Lung (tissue), 12 donors: ENCODE data around the gene FHDC1. TPM values are rescaled to one million over a fixed set of nuclear protein-coding genes. Genes with fewer than 3 reads are reported as not detected.

Experiments used
- ATAC-seq: fragments of 200-7000 bp; cut with Tn5 transposase; one replicate; pipeline ENCODE4 v1.9.1; 2020; ENCODE audit warnings: moderate number of reproducible peaks; ENCODE audit not compliant: insufficient read depth, low FRiP score
- DNase-seq, 3 donors: peaks; one replicate each; pipeline ENCODE4 v3.0.0-alpha.2; 2013 to 2017
- H3K27ac ChIP-seq, 2 donors: one replicate each; pipeline ENCODE4 v1.5.1; 2013; ENCODE audit warnings: mild to moderate bottlenecking in 2 of 2, moderate library complexity in 2 of 2, control low read depth in 1 of 2, inconsistent platforms in 1 of 2, low read depth in 1 of 2, low read length in 1 of 2
- H3K27me3 ChIP-seq, 3 donors: one replicate each; pipeline ENCODE4 v1.5.1; 2013; ENCODE audit warnings: low read length in 2 of 3; ENCODE audit not compliant: control insufficient read depth in 3 of 3, insufficient read depth in 3 of 3
- H3K36me3 ChIP-seq, 4 donors: one replicate each; pipeline ENCODE4 v1.5.1; 2013; ENCODE audit warnings: low read length in 4 of 4, mild to moderate bottlenecking in 1 of 4, moderate library complexity in 1 of 4; ENCODE audit not compliant: control insufficient read depth in 4 of 4, insufficient read depth in 4 of 4
- H3K4me1 ChIP-seq, 5 donors: one replicate each; pipeline ENCODE4 v1.5.1; 2013; ENCODE audit warnings: low read length in 5 of 5, mild to moderate bottlenecking in 2 of 5, moderate library complexity in 1 of 5; ENCODE audit not compliant: control insufficient read depth in 5 of 5, insufficient read depth in 5 of 5
- H3K4me3 ChIP-seq: one replicate; pipeline ENCODE4 v1.5.1; 2013; ENCODE audit warnings: mild to moderate bottlenecking, control low read depth, moderate library complexity
- H3K9ac ChIP-seq, 2 donors: one replicate each; pipeline ENCODE4 v1.5.1; 2013; ENCODE audit warnings: low read length in 2 of 2, control low read depth in 1 of 2; ENCODE audit not compliant: insufficient read depth in 1 of 2
- H3K9me3 ChIP-seq, 4 donors: one replicate each; pipeline ENCODE4 v1.5.1; 2013; ENCODE audit warnings: low read length in 3 of 4, mild to moderate bottlenecking in 1 of 4, moderate library complexity in 1 of 4; ENCODE audit not compliant: control insufficient read depth in 4 of 4, insufficient read depth in 3 of 4
- CTCF ChIP-seq: IDR thresholded peaks from 2 replicates; pipeline ENCODE4 v1.5.1; 2012; ENCODE audit warnings: mild to moderate bottlenecking; ENCODE audit errors: control extremely low read depth, extremely low read depth
- WGBS, 2 donors: extraction: QIAGEN DNeasy Blood & Tissue Kit; methylation state at CpG; one replicate each; pipeline ENCODE4 v1.1.7; 2013; 5-methylcytosine and 5-hydroxymethylcytosine counted together
- polyA plus RNA-seq, 2 donors: library from polyadenylated mRNA; stranded (reverse); fragments of 200-250 nt; gene quantifications; one replicate each; pipeline ENCODE4 v1.2.1, GENCODE V29; 2013
- total RNA-seq, 2 donors: library from RNA; depleted of rRNA in 1 of 2; stranded (reverse); fragments of >200 nt in 1 of 2; gene quantifications; one replicate each; pipeline ENCODE4 v1.2.1, GENCODE V29; 2014 to 2021
- donor health status: control.
- donor health status: control.
- donor health status: Bipolar disorder and iron deficiency.
- donor health status: healthy.
- donor health status: DM: yes; HTN: yes; CAD: no.

Gene FHDC1
- total and polyA plus RNA-seq, 4 donors = 4.3 to 27.2 (median 17.3) TPM

DNA sequence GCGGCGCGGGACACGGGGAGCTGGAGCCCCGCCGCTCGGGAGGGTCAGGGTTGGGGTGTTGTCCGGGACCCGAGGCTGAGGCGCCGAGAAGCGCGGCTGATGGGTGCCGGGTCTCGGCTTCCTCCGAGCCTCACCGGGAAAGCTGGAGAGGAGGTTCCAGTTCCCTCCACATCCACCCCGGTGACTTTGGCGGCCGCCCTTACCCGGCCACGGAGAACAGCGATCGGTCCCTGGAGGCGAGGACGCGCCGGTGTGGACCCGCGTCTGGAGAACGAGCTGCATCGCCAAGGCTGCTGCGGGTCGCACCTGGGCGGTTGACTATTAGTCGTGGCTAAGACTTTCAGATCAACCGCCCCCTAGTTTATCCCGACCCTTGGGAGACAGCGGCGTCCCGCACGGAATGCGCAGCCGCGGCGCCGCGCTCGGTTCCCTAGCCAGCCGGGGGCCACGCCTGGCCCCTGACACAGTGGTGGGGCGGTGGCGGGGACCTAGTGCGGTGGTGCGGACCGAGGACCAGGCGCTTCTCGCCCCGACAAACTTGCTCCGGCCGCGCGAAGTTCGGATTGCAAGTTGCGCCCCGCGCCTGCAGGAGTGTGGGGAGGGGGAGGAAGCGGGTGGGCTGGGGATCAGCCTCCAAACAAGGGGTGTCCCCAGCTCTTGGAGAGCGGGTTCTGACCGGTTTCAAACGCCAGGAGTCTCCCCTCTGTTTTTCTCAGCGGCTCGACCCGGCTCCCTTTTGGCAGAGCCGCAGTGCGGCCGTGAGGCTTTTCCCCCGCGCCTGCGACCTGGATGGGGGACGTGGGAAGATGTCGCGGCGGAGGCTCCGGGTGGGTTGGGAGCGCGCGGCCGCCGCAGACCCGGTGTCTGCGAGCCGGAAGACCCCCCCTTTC, 568 bp downstream of the FHDC1 start:
- no peak overlapping the region for H3K9ac ChIP-seq
- H3K9me3 ChIP-seq = no peaks in the 10 kb centered on the region
- TF ChIP-seq CTCF = no peak
- peaks cover 0 to 3% (median 0%) of the 10 kb centered on the region in 3 donors for H3K27me3 ChIP-seq
- DNase-seq = peak; percentile 54 to 57 (median 56)
- WGBS, 2 donors = 1% methylated on average over 87 to 93 of the region's 93 CpGs
- ATAC-seq = peak; percentile 8
- peak overlapping the region in 1 of 2 donors; percentile 81 for H3K27ac ChIP-seq
- H3K36me3 ChIP-seq = peaks cover 0 to 2% (median 0%) of the 10 kb centered on the region in 4 donors
- peaks cover 0 to 19% (median 4%) of the 10 kb centered on the region in 5 donors for H3K4me1 ChIP-seq
- peak overlapping the region; percentile 65 for H3K4me3 ChIP-seq

DNA sequence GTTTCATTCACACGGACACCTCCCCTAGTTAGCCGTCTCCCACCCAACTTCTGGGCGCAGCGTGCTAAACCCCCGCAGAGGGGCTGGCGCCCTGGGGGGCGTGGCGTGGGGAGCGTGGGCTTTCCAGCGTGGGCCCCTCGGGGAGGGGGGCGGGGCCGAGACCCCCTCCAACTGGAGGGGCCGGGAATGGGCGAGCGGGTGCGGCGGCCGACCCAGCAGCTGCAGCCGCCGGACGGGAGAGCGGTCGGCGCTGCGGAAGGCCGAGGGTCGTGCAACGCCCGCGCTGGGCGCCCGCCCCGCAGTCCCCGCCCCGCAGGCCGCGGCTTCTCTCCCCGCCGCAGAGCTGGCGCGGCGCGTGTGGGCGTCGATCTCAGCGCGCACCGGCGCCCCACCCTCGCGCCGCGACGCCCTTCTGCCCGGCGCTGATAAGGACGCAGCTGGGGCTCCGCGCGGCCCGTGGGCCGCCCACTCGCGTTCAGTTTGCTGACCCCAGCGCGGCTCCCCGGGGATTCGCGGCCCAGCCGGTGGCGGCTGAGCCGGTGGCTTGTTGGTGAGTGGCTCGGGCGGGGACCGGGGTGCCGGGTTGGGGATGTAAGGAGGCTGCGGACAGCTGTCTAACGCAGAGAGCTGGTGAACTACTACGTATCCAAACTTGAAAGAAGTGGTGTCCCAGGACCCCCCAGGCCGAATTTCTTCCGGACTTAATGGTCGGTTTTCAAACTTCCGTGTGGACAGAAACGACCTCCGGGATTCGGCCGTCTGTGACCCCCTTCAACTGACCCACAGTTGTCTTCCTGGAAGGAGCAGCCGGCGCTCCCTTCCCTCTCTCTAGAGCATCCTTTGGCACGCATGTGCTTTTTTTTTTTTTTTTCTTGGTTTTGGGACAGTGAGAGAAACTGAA, 1.5 kb downstream of the FHDC1 start:
- Histone ChIP-seq H3K27me3 (peaks cover 0 to 3% (median 0%) of the 10 kb centered on the region in 3 donors), H3K4me3 (peak overlapping the region; percentile 65), H3K27ac (peak overlapping the region in 1 of 2 donors; percentile 81), H3K9ac (peak overlapping the region in 1 of 2 donors; percentile 20), H3K9me3 (no peaks in the 10 kb centered on the region), H3K36me3 (peaks cover 0 to 4% (median 0%) of the 10 kb centered on the region in 4 donors), H3K4me1 (peaks cover 0 to 19% (median 4%) of the 10 kb centered on the region in 5 donors)
- DNase-seq = peak; percentile 59 to 70 (median 69)
- TF ChIP-seq CTCF = no peak
- 0 to 1% methylated on average over 57 to 91 of the region's 91 CpGs for WGBS, 2 donors
- peak; percentile 65 for ATAC-seq

DNA sequence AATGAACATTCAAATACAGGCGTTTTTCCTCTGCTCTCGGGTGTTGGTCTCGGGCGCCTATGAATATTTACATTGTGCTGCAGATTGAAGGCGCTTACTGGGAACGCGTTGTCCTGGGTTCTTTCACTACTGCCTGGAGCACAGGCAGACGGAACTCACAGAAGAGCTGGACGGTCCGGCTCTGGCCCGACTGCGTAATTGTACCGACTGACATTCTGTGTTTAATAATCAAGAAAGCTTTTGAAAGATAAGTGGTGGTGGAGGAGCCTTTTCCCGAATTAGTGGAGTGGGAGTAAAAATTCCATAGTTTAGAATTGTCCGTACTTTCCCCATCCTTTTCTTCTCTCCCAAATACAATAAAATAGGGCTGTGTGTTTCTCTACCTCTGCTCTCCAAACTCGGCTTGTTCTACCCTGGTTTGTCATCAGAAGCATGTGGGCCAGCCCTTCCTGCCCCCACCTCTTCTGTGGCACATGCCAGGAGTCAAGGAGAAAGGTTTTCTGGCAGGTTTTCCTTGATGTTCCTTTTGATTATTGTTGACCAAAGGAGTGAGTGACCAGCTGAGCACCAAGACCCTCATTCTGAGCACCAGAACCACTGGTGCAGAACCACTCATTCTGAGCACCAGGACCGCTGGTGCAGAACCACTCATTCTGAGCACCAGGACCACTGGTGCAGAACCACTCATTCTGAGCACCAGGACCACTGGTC, 2.3 kb downstream of the FHDC1 start:
- WGBS, 2 donors = 19 to 27% methylated on average over 17 of the region's 17 CpGs
- Histone ChIP-seq H3K9ac (peak overlapping the region in 1 of 2 donors; percentile 20), H3K27me3 (peaks cover 0 to 3% (median 0%) of the 10 kb centered on the region in 3 donors), H3K4me1 (peaks cover 0 to 19% (median 4%) of the 10 kb centered on the region in 5 donors), H3K36me3 (peaks cover 0 to 7% (median under 1%) of the 10 kb centered on the region in 4 donors), H3K9me3 (no peaks in the 10 kb centered on the region), H3K4me3 (peak overlapping the region; percentile 65), H3K27ac (peak overlapping the region in 1 of 2 donors; percentile 52)
- no peak for DNase-seq
- no peak for TF ChIP-seq CTCF
- no peak for ATAC-seq
